K562 (cell line): ENCODE data around the gene LRRC9. TPM values are rescaled to one million over a fixed set of nuclear protein-coding genes. Genes with fewer than 3 reads are reported as not detected.

Source experiments
- ATAC-seq: fragments of 200-7000 bp; cut with Tn5 transposase; 3 replicates; pipeline ENCODE4 v1.9.1; 2020; ENCODE audit warnings: moderate library complexity
- BruUV-seq: library from RNA; stranded (reverse); fragments of 400-500 nt; replicated peaks from 2 replicates; lab custom pipeline; 2021; lab: Mats Ljungman, UMichigan
- CTCF ChIA-PET: fragments of 300-600 bp; formaldehyde crosslinking; extraction: SDS; loops from one replicate; lab custom pipeline; 2021; ENCODE audit warnings: low intra/inter-chr PET ratio; lab: Yijun Ruan, JAX
- POLR2A ChIA-PET: fragments of 300-600, 350-650 bp; sonication (Branson Sonifier 250); formaldehyde crosslinking; extraction: SDS; loops from one replicate; lab custom pipeline; 2021; ENCODE audit warnings: antibody characterized with exemption, inconsistent platforms; lab: Yijun Ruan, JAX
- DNase-seq, 4 experiments: peaks; one replicate each; pipeline versions ENCODE4 v3.0.0 to v3.0.0-alpha.2; 2011 to 2018; ENCODE audit warnings: low spot score in 3 of 4, mixed read lengths in 3 of 4; ENCODE audit errors: extremely low read depth in 1 of 4
- FAIRE-seq: peaks from 2 replicates; lab custom pipeline; 2011; peaks lifted over from hg19 to GRCh38; lab: Jason Lieb, UNC
- H2AFZ ChIP-seq: 2 replicates; pipeline ENCODE4 v1.6.0; 2011; ENCODE audit warnings: low read depth, low read length, control low read depth, inconsistent platforms
- H3K27ac ChIP-seq: fragments of 200-600 bp; 3 replicates; pipeline ENCODE4 v1.8.0; 2011; ENCODE audit warnings: low read depth, mild to moderate bottlenecking, control low read depth, inconsistent platforms, low read length, moderate library complexity, mixed read lengths; ENCODE audit errors: extremely low read depth
- H3K27me3 ChIP-seq, 2 experiments: fragments of 300-600 bp in 1 of 2; 2 replicates in 1 of 2; 3 replicates in 1 of 2; pipeline versions ENCODE4 v1.6.0 to v1.8.0; 2011; ENCODE audit warnings: inconsistent platforms in 2 of 2, low read length in 2 of 2, mild to moderate bottlenecking in 1 of 2, mixed read lengths in 1 of 2, moderate library complexity in 1 of 2; ENCODE audit not compliant: control insufficient read depth in 2 of 2, insufficient read depth in 2 of 2
- H3K36me3 ChIP-seq: fragments of 300-600 bp; 3 replicates; pipeline ENCODE4 v1.8.0; 2011; ENCODE audit warnings: mild to moderate bottlenecking, low read length, inconsistent platforms; ENCODE audit not compliant: control insufficient read depth, insufficient read depth
- H3K4me1 ChIP-seq, 2 experiments: fragments of 200-600 bp in 1 of 2; replicated peaks in 1 of 2; 2 replicates in 1 of 2; 3 replicates in 1 of 2; pipeline versions ENCODE4 v1.5.1 to v1.8.0; 2011; ENCODE audit warnings: inconsistent platforms in 2 of 2, low read length in 2 of 2, mild to moderate bottlenecking in 1 of 2, mixed read lengths in 1 of 2, moderate library complexity in 1 of 2; ENCODE audit not compliant: control insufficient read depth in 2 of 2, insufficient read depth in 2 of 2
- H3K4me2 ChIP-seq: 2 replicates; pipeline ENCODE4 v1.6.1; 2011; ENCODE audit warnings: low read length, control low read depth, inconsistent platforms, mixed read lengths; ENCODE audit not compliant: insufficient read depth
- H3K4me3 ChIP-seq: fragments of 200-600 bp; sonication (generic), shearing (Covaris generic); 2 replicates; pipeline ENCODE4 v1.5.1; 2016; ENCODE audit warnings: control low read depth, inconsistent platforms
- H3K79me2 ChIP-seq: fragments of 200-600 bp; 3 replicates; pipeline ENCODE4 v1.8.0; 2011; ENCODE audit warnings: low read length, inconsistent platforms; ENCODE audit not compliant: control insufficient read depth, insufficient read depth
- H3K9ac ChIP-seq, 2 experiments: 2 replicates each; pipeline versions ENCODE4 v1.6.0 to v1.6.1; 2011; ENCODE audit warnings: low read depth in 2 of 2, low read length in 2 of 2, control low read depth in 1 of 2, inconsistent platforms in 1 of 2, mild to moderate bottlenecking in 1 of 2, mixed read lengths in 1 of 2; ENCODE audit not compliant: insufficient read depth in 1 of 2
- H3K9me1 ChIP-seq: one replicate; pipeline ENCODE4 v1.6.0; 2011; ENCODE audit warnings: inconsistent platforms, mild to moderate bottlenecking, low read length, moderate library complexity; ENCODE audit not compliant: control insufficient read depth, insufficient read depth
- H3K9me3 ChIP-seq: replicated peaks from 2 replicates; pipeline ENCODE4 v1.5.1; 2011; ENCODE audit warnings: low read depth, low read length, inconsistent platforms; ENCODE audit not compliant: control insufficient read depth, insufficient read depth
- H4K20me1 ChIP-seq: replicated peaks from 2 replicates; pipeline ENCODE4 v1.6.1; 2011; ENCODE audit warnings: low read length, inconsistent platforms, mixed read lengths; ENCODE audit not compliant: control insufficient read depth, insufficient read depth
- CTCF ChIP-seq, 3 experiments: IDR thresholded peaks in 2 of 3; conservative IDR thresholded peaks in 1 of 3; 2 replicates each; pipeline ENCODE4 v1.5.1; 2011 to 2012; ENCODE audit warnings: low read length in 3 of 3, mild to moderate bottlenecking in 3 of 3, control low read depth in 2 of 3, improper control_type of control experiment in 1 of 3, inconsistent platforms in 1 of 3, low read depth in 1 of 3, mixed read lengths in 1 of 3, moderate library complexity in 1 of 3; ENCODE audit not compliant: insufficient read depth in 2 of 3
- SMARCA5 ChIP-seq: fragments of 450-650 bp; IDR thresholded peaks from 2 replicates; pipeline ENCODE4 v1.6.1; 2016
- SRSF9 ChIP-seq: fragments of 200-400 bp; formaldehyde crosslinking; IDR thresholded peaks from 2 replicates; pipeline ENCODE4 v1.6.1; 2017; ENCODE audit warnings: low read depth, low read length, borderline replicate concordance
- THRAP3 ChIP-seq: fragments of 450-650 bp; IDR thresholded peaks from 2 replicates; pipeline ENCODE4 v1.6.1; 2016; ENCODE audit warnings: mild to moderate bottlenecking, inconsistent platforms, borderline replicate concordance
- USF2 ChIP-seq: sonication (generic); formaldehyde crosslinking; IDR thresholded peaks from 2 replicates; pipeline ENCODE4 v1.5.0; 2020; ENCODE audit warnings: missing genetic modification reagents
- ZNF512 ChIP-seq: IDR thresholded peaks from 2 replicates; pipeline ENCODE4 v1.6.1; 2016; ENCODE audit warnings: missing genetic modification characterization, missing compliant biosample characterization
- WGBS: fragments of 100-300 bp; shearing (Covaris generic); methylation state at CpG from one replicate; pipeline ENCODE4 v1.1.6; 2016; ENCODE audit warnings: low coverage, mixed read lengths; ENCODE audit not compliant: insufficient coverage; ENCODE audit errors: missing lambda C conversion rate; 5-methylcytosine and 5-hydroxymethylcytosine counted together
- in situ Hi-C: fragments of 300-500 bp; cut with MboI; formaldehyde crosslinking; loops from 4 replicates; pipeline ENCODE4 v1.15.0; 2018; ENCODE audit warnings: inconsistent platforms, mixed read lengths
- intact Hi-C: fragments of 100-400 bp; cut with micrococcal nuclease; formaldehyde crosslinking; loops from 2 replicates; pipeline ENCODE4 v1.14.2; 2022
- polyA plus RNA-seq, 8 experiments: library from polyadenylated mRNA; depleted of rRNA in 4 of 8; stranded (reverse) in 5 of 8; unstranded in 3 of 8; fragments of >200 nt; fragmentation: Nextera tagmentation in 2 of 8; fragmentation: Illumina TruSeq in 1 of 8; extraction: Ambion mirVana in 2 of 8; extraction: Trizol in 1 of 8; gene quantifications; 2 replicates each; pipeline versions ENCODE4 v1.2.1 to v1.2.3, GENCODE V29; 2011 to 2014; ENCODE audit warnings: inconsistent platforms in 1 of 8, missing spikeins in 1 of 8
- total RNA-seq, 7 experiments: library from RNA; depleted of rRNA in 6 of 7; stranded (reverse); fragments of >200 nt in 6 of 7; fragmentation: Illumina TruSeq in 2 of 7; extraction: Trizol in 2 of 7; gene quantifications; 2 replicates each; pipeline versions ENCODE4 v1.2.1 to v1.2.3, GENCODE V29; 2011 to 2021; ENCODE audit warnings: low replicate concordance in 1 of 7

LRRC9 gene
- total and polyA plus RNA-seq, 9 of the 15 experiments (the other 6 are each of a cell fraction or from before 2014, with no cell fraction given), result not detected

- TF ChIP-seq SMARCA5 (no peak), SRSF9 (no peak), THRAP3 (no peak), USF2 (no peak)
- TF ChIP-seq, all 486 proteins: peak for 0
Observed at GRCh38 chr14:59871166-59871495, 48.8 kb upstream of the LRRC9 start (continued).

GRCh38 chr14:59882957-59883356 is 37.0 kb upstream of the LRRC9 start:
- H3K4me2 ChIP-seq, result no peak overlapping the region
- no peak overlapping the region for H3K9ac ChIP-seq
- in situ Hi-C loops, result no loop called here
- no peaks in the 10 kb centered on the region for H3K4me1 ChIP-seq
- H4K20me1 ChIP-seq, result no peaks in the 10 kb centered on the region
- WGBS, result 0% methylated on average over 1 of the region's 1 CpG
- H3K27ac ChIP-seq, result no peak overlapping the region
- H3K27me3 ChIP-seq, result no peaks in the 10 kb centered on the region
- H3K9me1 ChIP-seq, result no peaks in the 10 kb centered on the region
- ChIA-PET CTCF (no interaction called here), POLR2A (no interaction called here)
- TF ChIP-seq CTCF (IDR thresholded peaks at IDR 0.05 in 2 of 3, conservative IDR thresholded peaks at IDR 0.05 in 1 of 3; ENCODE audit: insufficient read depth in 2 of 3, low read depth in 1 of 3, low read length in 3 of 3), result peak in 1 of 3 experiments; percentile 4; a peak in 1 of 6 replicates
- no peak for TF ChIP-seq ZNF512 (tag)
- intact Hi-C loops, result no loop called here
- no peaks in the 10 kb centered on the region for H3K36me3 ChIP-seq
- no TSS peak for BruUV-seq
- no peak overlapping the region for H3K4me3 ChIP-seq
- H3K79me2 ChIP-seq, result no peaks in the 10 kb centered on the region
- DNase-seq (peak in 2 of 4 experiments; percentile 17), ATAC-seq (0 out of 3 replicates have a peak, but pooled peaks have one; percentile 39), FAIRE-seq (no peak)
- no peaks in the 10 kb centered on the region for H3K9me3 ChIP-seq
- no peak overlapping the region for H2AFZ ChIP-seq
